H1 (cell line): ENCODE results near the gene MYH7. TPM values are rescaled to one million over a fixed set of nuclear protein-coding genes. Genes with fewer than 3 reads are reported as not detected.

Experiments
- BRCA1 ChIP-seq: IDR thresholded peaks from 2 replicates; pipeline ENCODE4 v1.6.1; 2012; ENCODE audit warnings: low read depth, low read length, improper control_type of control experiment
- CREB1 ChIP-seq: IDR thresholded peaks from 2 replicates; pipeline ENCODE4 v1.6.1; 2012; ENCODE audit warnings: inconsistent platforms
- CTBP2 ChIP-seq: IDR thresholded peaks from 2 replicates; pipeline ENCODE4 v1.7.0; 2011; ENCODE audit warnings: borderline replicate concordance, mild to moderate bottlenecking, moderate library complexity, mixed read lengths, low read length; ENCODE audit not compliant: insufficient read depth, insufficient read length
- EGR1 ChIP-seq: IDR thresholded peaks from 2 replicates; pipeline ENCODE4 v1.6.1; 2011; ENCODE audit warnings: low read depth, low read length, borderline replicate concordance
- EZH2 ChIP-seq: fragments of 200-600 bp; sonication (generic); IDR thresholded peaks from 2 replicates; pipeline ENCODE4 v1.7.1; 2012; ENCODE audit warnings: low read depth, mild to moderate bottlenecking, moderate library complexity, low read length, inconsistent platforms; ENCODE audit not compliant: severe bottlenecking
- FOSL1 ChIP-seq: IDR thresholded peaks from 2 replicates; pipeline ENCODE4 v1.6.1; 2011; ENCODE audit warnings: mild to moderate bottlenecking, low read depth, low read length, moderate library complexity; ENCODE audit not compliant: insufficient read depth
- JUND ChIP-seq: IDR thresholded peaks from 2 replicates; pipeline ENCODE4 v1.6.1; 2011; ENCODE audit warnings: mild to moderate bottlenecking, improper control_type of control experiment, low read length
- KDM5A ChIP-seq: fragments of 200-600 bp; IDR thresholded peaks from 2 replicates; pipeline ENCODE4 v1.7.1; 2012; ENCODE audit warnings: mild to moderate bottlenecking, low read length, inconsistent platforms, mixed read lengths
- POLR2AphosphoS5 ChIP-seq: IDR thresholded peaks from 2 replicates; pipeline ENCODE4 v1.6.1; 2011; ENCODE audit warnings: low read depth, low read length
- RBBP5 ChIP-seq: IDR thresholded peaks from 2 replicates; pipeline ENCODE4 v1.7.1; 2012; ENCODE audit warnings: low read depth, mild to moderate bottlenecking, inconsistent platforms, low read length, moderate library complexity, borderline replicate concordance
- SAP30 ChIP-seq: fragments of 300-600 bp; sonication (generic); IDR thresholded peaks from 2 replicates; pipeline ENCODE4 v1.7.1; 2012; ENCODE audit warnings: low read length, moderate library complexity, mild to moderate bottlenecking, inconsistent platforms; ENCODE audit not compliant: insufficient read depth, insufficient replicate concordance
- SP2 ChIP-seq: IDR thresholded peaks from 2 replicates; pipeline ENCODE4 v1.6.1; 2012; ENCODE audit warnings: mild to moderate bottlenecking, low read length, inconsistent platforms
- SUZ12 ChIP-seq: fragments of 200-600 bp; sonication (generic); IDR thresholded peaks from 2 replicates; pipeline ENCODE4 v1.6.1; 2012; ENCODE audit warnings: mild to moderate bottlenecking, inconsistent platforms, low read length, moderate library complexity, mixed read lengths
- TAF7 ChIP-seq: optimal IDR thresholded peaks from 2 replicates; pipeline ENCODE3; 2011; ENCODE audit warnings: low read depth, mild to moderate bottlenecking, inconsistent platforms, low read length, moderate library complexity, borderline replicate concordance
- TEAD4 ChIP-seq: IDR thresholded peaks from 2 replicates; pipeline ENCODE4 v1.6.1; 2012; ENCODE audit warnings: low read depth, low read length, inconsistent platforms, mixed read lengths
- polyA plus RNA-seq, 7 experiments: library from polyadenylated mRNA; depleted of rRNA in 3 of 7; stranded (reverse) in 5 of 7; unstranded in 2 of 7; fragments of >200 nt in 5 of 7; fragments of 200-250 nt in 2 of 7; gene quantifications; 1 replicate in 5 of 7; 2 replicates in 1 of 7; 4 replicates in 1 of 7; pipeline versions ENCODE4 v1.2.1 to v1.2.3, GENCODE V29; 2011 to 2013; ENCODE audit warnings: missing spikeins in 2 of 7, mixed read lengths in 2 of 7
- total RNA-seq: library from RNA; stranded (reverse); fragmentation: NEBNext Ultra II Directional; extraction: Animal tissue kit (Norgen Biotek cat#: 25700); gene quantifications from 2 replicates; pipeline ENCODE4 v1.2.1, GENCODE V29; 2021
- TF ChIP-seq, protein P1 (sequence below): IDR thresholded peaks from 2 replicates; pipeline ENCODE4 v1.6.1; 2011; ENCODE audit warnings: low read depth, mild to moderate bottlenecking, low read length; ENCODE audit not compliant: insufficient read depth
- TF ChIP-seq, protein P2 (sequence below): IDR thresholded peaks from 2 replicates; pipeline ENCODE4 v1.6.1; 2012; ENCODE audit warnings: low read length, inconsistent platforms

The MYH7 gene
- total and polyA plus RNA-seq, 2 of the 8 experiments (the other 6 are each of a cell fraction or from before 2014, with no cell fraction given), result not detected

DNA sequence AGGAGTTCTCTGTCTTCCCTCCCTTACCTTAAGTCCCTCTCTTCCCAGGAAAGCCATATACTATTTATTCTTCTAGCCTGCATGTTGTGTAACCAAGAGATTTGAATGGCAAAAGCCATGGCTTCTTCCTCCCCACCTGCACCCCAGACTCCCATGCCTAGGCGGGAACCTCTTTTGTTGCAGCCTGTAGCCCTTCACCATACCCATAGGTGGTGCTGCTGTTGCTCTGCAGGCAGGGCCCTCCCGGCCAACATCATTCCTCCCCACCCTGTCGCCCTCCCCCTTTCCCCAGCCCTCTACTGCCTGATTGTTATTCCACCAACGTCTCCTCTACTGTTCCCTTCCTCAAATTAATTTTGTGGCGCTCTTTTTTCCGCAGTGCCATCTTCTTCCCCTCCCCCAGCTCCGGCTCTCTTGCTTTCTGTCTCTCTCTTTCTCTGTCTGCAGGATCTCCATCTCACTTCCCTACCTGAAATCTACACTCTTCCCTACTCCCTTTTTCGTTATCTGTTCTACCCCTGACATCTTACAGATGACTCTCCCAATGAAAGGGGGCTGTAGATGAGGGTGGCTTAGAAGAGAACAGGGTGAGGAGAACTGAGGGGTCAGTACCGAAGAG, 47.9 kb upstream of the MYH7 start (continued):
- TF ChIP-seq RBBP5, result no peak
- no peak for TF ChIP-seq EGR1
- 0 out of 2 replicates have a peak, but pooled peaks have one; percentile 7 for TF ChIP-seq JUND
- TF ChIP-seq, protein P1, sequence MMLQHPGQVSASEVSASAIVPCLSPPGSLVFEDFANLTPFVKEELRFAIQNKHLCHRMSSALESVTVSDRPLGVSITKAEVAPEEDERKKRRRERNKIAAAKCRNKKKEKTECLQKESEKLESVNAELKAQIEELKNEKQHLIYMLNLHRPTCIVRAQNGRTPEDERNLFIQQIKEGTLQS, result no peak
- TF ChIP-seq EZH2, result no peak
- TF ChIP-seq, protein P2, sequence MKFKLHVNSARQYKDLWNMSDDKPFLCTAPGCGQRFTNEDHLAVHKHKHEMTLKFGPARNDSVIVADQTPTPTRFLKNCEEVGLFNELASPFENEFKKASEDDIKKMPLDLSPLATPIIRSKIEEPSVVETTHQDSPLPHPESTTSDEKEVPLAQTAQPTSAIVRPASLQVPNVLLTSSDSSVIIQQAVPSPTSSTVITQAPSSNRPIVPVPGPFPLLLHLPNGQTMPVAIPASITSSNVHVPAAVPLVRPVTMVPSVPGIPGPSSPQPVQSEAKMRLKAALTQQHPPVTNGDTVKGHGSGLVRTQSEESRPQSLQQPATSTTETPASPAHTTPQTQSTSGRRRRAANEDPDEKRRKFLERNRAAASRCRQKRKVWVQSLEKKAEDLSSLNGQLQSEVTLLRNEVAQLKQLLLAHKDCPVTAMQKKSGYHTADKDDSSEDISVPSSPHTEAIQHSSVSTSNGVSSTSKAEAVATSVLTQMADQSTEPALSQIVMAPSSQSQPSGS, result no peak
- TF ChIP-seq BRCA1, result no peak
- TF ChIP-seq SUZ12, result no peak
- no peak for TF ChIP-seq TAF7
- TF ChIP-seq CTBP2, result no peak
- no peak for TF ChIP-seq SP2
- 0 out of 2 replicates have a peak, but pooled peaks have one; percentile 12 for TF ChIP-seq TEAD4
- TF ChIP-seq FOSL1, result no peak
- no peak for TF ChIP-seq KDM5A
- TF ChIP-seq CREB1, result no peak
- TF ChIP-seq SAP30, result no peak
- no peak for TF ChIP-seq POLR2AphosphoS5
